MM.1S (cell line): ENCODE data around the gene FAM180A.

Experiments used
- DNase-seq: peaks from one replicate; pipeline ENCODE4 v3.0.0-alpha.2; 2015
- H2AFZ ChIP-seq: fragments of 300-600 bp; sonication (generic); 2 replicates; pipeline ENCODE4 v1.6.0; 2016; ENCODE audit warnings: antibody characterized with exemption, low read length
- H3F3A ChIP-seq: fragments of 300-600 bp; sonication (generic); 2 replicates; pipeline ENCODE4 v1.6.1; 2016; ENCODE audit warnings: mild to moderate bottlenecking, antibody characterized with exemption, low read length, moderate library complexity, mixed read lengths; ENCODE audit not compliant: insufficient read depth
- H3K27ac ChIP-seq: fragments of 300-600 bp; sonication (generic); 2 replicates; pipeline ENCODE4 v1.5.1; 2016; ENCODE audit warnings: mild to moderate bottlenecking, low read length
- H3K27me3 ChIP-seq: fragments of 300-600 bp; sonication (generic); replicated peaks from 2 replicates; pipeline ENCODE4 v1.6.0; 2016; ENCODE audit warnings: low read length; ENCODE audit not compliant: insufficient read depth
- H3K36me3 ChIP-seq: fragments of 300-600 bp; sonication (generic); replicated peaks from 2 replicates; pipeline ENCODE4 v1.6.1; 2016; ENCODE audit warnings: mild to moderate bottlenecking, low read length, mixed read lengths; ENCODE audit not compliant: insufficient read depth
- H3K4me1 ChIP-seq: fragments of 300-600 bp; sonication (generic); 2 replicates; pipeline ENCODE4 v1.6.1; 2016; ENCODE audit warnings: low read length, mixed read lengths
- H3K4me2 ChIP-seq: fragments of 300-600 bp; sonication (generic); 2 replicates; pipeline ENCODE4 v1.6.0; 2016; ENCODE audit warnings: low read depth, low read length
- H3K4me3 ChIP-seq: fragments of 300-600 bp; sonication (generic); 2 replicates; pipeline ENCODE4 v1.5.1; 2016; ENCODE audit warnings: low read length, mixed read lengths
- H3K79me2 ChIP-seq: fragments of 300-600 bp; sonication (generic); 2 replicates; pipeline ENCODE4 v1.6.1; 2016; ENCODE audit warnings: mixed run types, low read length, mixed read lengths
- H3K9ac ChIP-seq: fragments of 300-600 bp; sonication (generic); 2 replicates; pipeline ENCODE4 v1.6.1; 2016; ENCODE audit warnings: low read length, mixed read lengths
- H3K9me2 ChIP-seq: fragments of 300-600 bp; sonication (generic); replicated peaks from 2 replicates; pipeline ENCODE4 v1.6.1; 2016; ENCODE audit warnings: mild to moderate bottlenecking, low read length, mixed read lengths; ENCODE audit not compliant: insufficient read depth
- H3K9me3 ChIP-seq: fragments of 300-600 bp; sonication (generic); replicated peaks from 2 replicates; pipeline ENCODE4 v1.6.1; 2016; ENCODE audit warnings: mild to moderate bottlenecking, low read length, mixed read lengths; ENCODE audit not compliant: insufficient read depth
- H4K20me1 ChIP-seq: fragments of 300-600 bp; sonication (generic); 2 replicates; pipeline ENCODE4 v1.6.1; 2016; ENCODE audit warnings: mild to moderate bottlenecking, low read length, moderate library complexity, mixed read lengths; ENCODE audit not compliant: insufficient read depth
- EZH2 ChIP-seq: fragments of 300-600 bp; sonication (generic); optimal IDR thresholded peaks from 2 replicates; pipeline ENCODE3; 2017; ENCODE audit warnings: low read depth, mild to moderate bottlenecking, antibody characterized with exemption, low read length, mixed read lengths
- EZH2phosphoT487 ChIP-seq: fragments of 300-600 bp; sonication (generic); IDR thresholded peaks from 2 replicates; pipeline ENCODE4 v1.6.1; 2018; ENCODE audit warnings: antibody characterized with exemption, low read length
- TF ChIP-seq, protein P1 (sequence below): fragments of 300-600 bp; sonication (generic); IDR thresholded peaks from 2 replicates; pipeline ENCODE4 v1.5.1; 2016; ENCODE audit warnings: antibody characterized with exemption, low read length, mixed read lengths

Gene FAM180A

DNA sequence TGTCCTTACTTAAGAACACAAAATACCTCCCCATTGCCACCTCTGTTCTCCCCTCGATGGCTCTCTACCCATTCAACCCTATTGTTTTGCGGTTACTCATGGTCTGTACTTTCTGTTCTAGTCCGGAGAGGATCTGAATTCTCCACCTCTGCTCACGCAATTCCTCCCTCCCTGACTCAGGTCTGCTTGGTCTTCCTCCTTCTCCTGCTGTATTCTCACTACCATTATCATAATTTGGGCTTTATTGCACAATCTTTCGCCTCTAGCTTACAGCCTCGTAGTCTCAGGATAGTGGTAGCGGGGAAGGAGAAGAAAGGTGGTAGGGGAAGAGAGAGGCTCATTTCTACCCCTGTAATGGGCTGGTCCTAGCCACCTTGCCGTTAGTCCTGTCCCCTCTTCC lies 35.4 kb upstream of the FAM180A start:
- no peaks in the 10 kb centered on the region for H3K9me3 ChIP-seq

GRCh38 chr7:135782801-135783200 lies 34.2 kb upstream of the FAM180A start:
- H3F3A ChIP-seq: no peaks in the 10 kb centered on the region
- H3K4me2 ChIP-seq: no peak overlapping the region
- no peaks in the 10 kb centered on the region for H4K20me1 ChIP-seq
- H3K9ac ChIP-seq: no peak overlapping the region
- H3K79me2 ChIP-seq: no peaks in the 10 kb centered on the region
- no peaks in the 10 kb centered on the region for H3K9me3 ChIP-seq
- no peak overlapping the region for H3K27ac ChIP-seq
- H3K4me1 ChIP-seq: no peaks in the 10 kb centered on the region
- DNase-seq: no peak
- no peaks in the 10 kb centered on the region for H3K27me3 ChIP-seq
- H3K36me3 ChIP-seq: no peaks in the 10 kb centered on the region
- H3K9me2 ChIP-seq: no peaks in the 10 kb centered on the region
- no peak for TF ChIP-seq EZH2
- TF ChIP-seq, protein P1, sequence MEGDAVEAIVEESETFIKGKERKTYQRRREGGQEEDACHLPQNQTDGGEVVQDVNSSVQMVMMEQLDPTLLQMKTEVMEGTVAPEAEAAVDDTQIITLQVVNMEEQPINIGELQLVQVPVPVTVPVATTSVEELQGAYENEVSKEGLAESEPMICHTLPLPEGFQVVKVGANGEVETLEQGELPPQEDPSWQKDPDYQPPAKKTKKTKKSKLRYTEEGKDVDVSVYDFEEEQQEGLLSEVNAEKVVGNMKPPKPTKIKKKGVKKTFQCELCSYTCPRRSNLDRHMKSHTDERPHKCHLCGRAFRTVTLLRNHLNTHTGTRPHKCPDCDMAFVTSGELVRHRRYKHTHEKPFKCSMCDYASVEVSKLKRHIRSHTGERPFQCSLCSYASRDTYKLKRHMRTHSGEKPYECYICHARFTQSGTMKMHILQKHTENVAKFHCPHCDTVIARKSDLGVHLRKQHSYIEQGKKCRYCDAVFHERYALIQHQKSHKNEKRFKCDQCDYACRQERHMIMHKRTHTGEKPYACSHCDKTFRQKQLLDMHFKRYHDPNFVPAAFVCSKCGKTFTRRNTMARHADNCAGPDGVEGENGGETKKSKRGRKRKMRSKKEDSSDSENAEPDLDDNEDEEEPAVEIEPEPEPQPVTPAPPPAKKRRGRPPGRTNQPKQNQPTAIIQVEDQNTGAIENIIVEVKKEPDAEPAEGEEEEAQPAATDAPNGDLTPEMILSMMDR: no peak
- no peak overlapping the region for H3K4me3 ChIP-seq
- no peak overlapping the region for H2AFZ ChIP-seq

More for the DNA sequence above, 35.4 kb upstream of the FAM180A start:
- H3K79me2 ChIP-seq: no peaks in the 10 kb centered on the region
- no peaks in the 10 kb centered on the region for H3K27me3 ChIP-seq
- no peak overlapping the region for H3K9ac ChIP-seq
- DNase-seq: no peak
- H3K27ac ChIP-seq: no peak overlapping the region
- no peaks in the 10 kb centered on the region for H3K9me2 ChIP-seq
- no peak overlapping the region for H3K4me2 ChIP-seq
- H3K4me1 ChIP-seq: no peaks in the 10 kb centered on the region
- H3K4me3 ChIP-seq: no peak overlapping the region
- H3F3A ChIP-seq: no peaks in the 10 kb centered on the region
- H2AFZ ChIP-seq: no peak overlapping the region
- H4K20me1 ChIP-seq: no peaks in the 10 kb centered on the region
- TF ChIP-seq EZH2phosphoT487: no peak
- TF ChIP-seq EZH2: no peak
- TF ChIP-seq, protein P1: no peak
- no peaks in the 10 kb centered on the region for H3K36me3 ChIP-seq

- H3K4me3 ChIP-seq: no peak overlapping the region
- no peaks in the 10 kb centered on the region for H3K4me1 ChIP-seq
- no peaks in the 10 kb centered on the region for H3K9me3 ChIP-seq
- no peak overlapping the region for H3K27ac ChIP-seq
- TF ChIP-seq, protein P1: no peak
- TF ChIP-seq EZH2 (no peak), EZH2phosphoT487 (no peak)
- H3K27me3 ChIP-seq: no peaks in the 10 kb centered on the region
- no peaks in the 10 kb centered on the region for H3K9me2 ChIP-seq
- H3K36me3 ChIP-seq: no peaks in the 10 kb centered on the region
- H2AFZ ChIP-seq: no peak overlapping the region
- no peaks in the 10 kb centered on the region for H4K20me1 ChIP-seq
- H3F3A ChIP-seq: no peaks in the 10 kb centered on the region
- no peaks in the 10 kb centered on the region for H3K79me2 ChIP-seq
- no peak overlapping the region for H3K9ac ChIP-seq
- no peak overlapping the region for H3K4me2 ChIP-seq
- no peak for DNase-seq
Measured at GRCh38 chr7:135782377-135782776, 33.8 kb upstream of the FAM180A start.
